Astrocyte (in vitro differentiated cells and primary cell): ENCODE measurements around the gene BCO2. TPM values are rescaled to one million over a fixed set of nuclear protein-coding genes. Genes with fewer than 3 reads are reported as not detected.

ENCODE experiments used
- DNase-seq: peaks from one replicate; pipeline ENCODE4 v3.0.0-alpha.2; 2010; ENCODE audit warnings: low read depth
- FAIRE-seq: peaks from 2 replicates; lab custom pipeline; 2011; peaks lifted over from hg19 to GRCh38; lab: Jason Lieb, UNC
- H2AFZ ChIP-seq: 2 replicates; pipeline ENCODE4 v1.6.0; 2012; ENCODE audit warnings: low read depth, low read length, inconsistent platforms
- H3K27ac ChIP-seq: 2 replicates; pipeline ENCODE4 v1.5.1; 2011; ENCODE audit warnings: low read depth, low read length, inconsistent platforms
- H3K27me3 ChIP-seq: 2 replicates; pipeline ENCODE4 v1.6.0; 2011; ENCODE audit warnings: low read length, inconsistent platforms; ENCODE audit not compliant: insufficient read depth
- H3K36me3 ChIP-seq: 2 replicates; pipeline ENCODE4 v1.5.1; 2011; ENCODE audit warnings: low read length, inconsistent platforms; ENCODE audit not compliant: insufficient read depth
- H3K4me1 ChIP-seq: 2 replicates; pipeline ENCODE4 v1.5.1; 2011; ENCODE audit warnings: low read length, inconsistent platforms; ENCODE audit not compliant: insufficient read depth
- H3K4me2 ChIP-seq: 2 replicates; pipeline ENCODE4 v1.6.0; 2012; ENCODE audit warnings: low read length, inconsistent platforms
- H3K4me3 ChIP-seq: 2 replicates; pipeline ENCODE4 v1.5.1; 2011; ENCODE audit warnings: low read depth, mild to moderate bottlenecking, low read length, inconsistent platforms; ENCODE audit not compliant: insufficient read depth
- H3K79me2 ChIP-seq: 2 replicates; pipeline ENCODE4 v1.6.0; 2012; ENCODE audit warnings: mild to moderate bottlenecking, low read length, inconsistent platforms; ENCODE audit not compliant: insufficient read depth
- H3K9ac ChIP-seq: 2 replicates; pipeline ENCODE4 v1.6.0; 2012; ENCODE audit warnings: mild to moderate bottlenecking, low read length, inconsistent platforms
- H3K9me3 ChIP-seq: 2 replicates; pipeline ENCODE4 v1.5.1; 2012; ENCODE audit warnings: low read depth, mild to moderate bottlenecking, low read length, inconsistent platforms; ENCODE audit not compliant: insufficient read depth
- H4K20me1 ChIP-seq: 2 replicates; pipeline ENCODE4 v1.6.0; 2012; ENCODE audit warnings: low read length, inconsistent platforms; ENCODE audit not compliant: insufficient read depth
- H3K27ac Mint-ChIP-seq: one replicate; pipeline ENCODE4 v1.8.0; 2021; ENCODE audit warnings: mild to moderate bottlenecking, mixed read lengths; ENCODE audit not compliant: unreplicated experiment
- H3K27me3 Mint-ChIP-seq: one replicate; pipeline ENCODE4 v1.8.0; 2021; ENCODE audit warnings: low read depth, mixed read lengths; ENCODE audit not compliant: unreplicated experiment
- H3K36me3 Mint-ChIP-seq: one replicate; pipeline ENCODE4 v1.8.0; 2021; ENCODE audit warnings: low read depth, mixed read lengths; ENCODE audit not compliant: unreplicated experiment
- H3K4me1 Mint-ChIP-seq: one replicate; pipeline ENCODE4 v1.8.0; 2021; ENCODE audit warnings: low read depth, mixed read lengths; ENCODE audit not compliant: unreplicated experiment
- H3K4me3 Mint-ChIP-seq: one replicate; pipeline ENCODE4 v1.8.0; 2021; ENCODE audit warnings: mild to moderate bottlenecking, moderate library complexity, mixed read lengths; ENCODE audit not compliant: unreplicated experiment
- H3K9me3 Mint-ChIP-seq: one replicate; pipeline ENCODE4 v1.8.0; 2021; ENCODE audit warnings: mild to moderate bottlenecking, mixed read lengths; ENCODE audit not compliant: unreplicated experiment
- EZH2 ChIP-seq: IDR thresholded peaks from 2 replicates; pipeline ENCODE4 v1.6.1; 2012; ENCODE audit warnings: mild to moderate bottlenecking, low read length, inconsistent platforms; ENCODE audit not compliant: insufficient read depth
- total RNA-seq: library from RNA; stranded (reverse); gene quantifications from 2 replicates; pipeline ENCODE4 v1.2.1, GENCODE V29; 2021
- TF ChIP-seq, protein P1 (sequence below): IDR thresholded peaks from 2 replicates; pipeline ENCODE4 v1.5.1; 2011; ENCODE audit warnings: low read depth, mild to moderate bottlenecking, inconsistent platforms, low read length, moderate library complexity; ENCODE audit not compliant: insufficient read depth

BCO2 gene
- total RNA-seq, 1 donor from 2014 or later: 0.48 TPM

GRCh38 chr11:112226062-112226830 is 50.9 kb downstream of the BCO2 start, which contains the start of gene PTS:
TSS of gene PTS (plus strand) at chr11:112226428. CDS start at chr11:112226444, 16 bp downstream.
- peak within 1 kb of the TSS; percentile 97 for H3K27ac ChIP-seq
- H3K4me2 ChIP-seq: peak within 1 kb of the TSS; percentile 99
- peak within 1 kb of the TSS; percentile 97 for H3K27ac Mint-ChIP-seq
- H3K79me2 ChIP-seq: peaks cover 37% of the 10 kb centered on the region
- H3K4me3 ChIP-seq: peak within 1 kb of the TSS; percentile 90
- H3K4me1 ChIP-seq: peaks cover 21% of the 10 kb centered on the region
- H3K9me3 Mint-ChIP-seq: no peaks in the 10 kb centered on the region
- peaks cover 17% of the 10 kb centered on the region for H3K4me1 Mint-ChIP-seq
- peak within 1 kb of the TSS; percentile 97 for H3K9ac ChIP-seq
- TF ChIP-seq, protein P1, sequence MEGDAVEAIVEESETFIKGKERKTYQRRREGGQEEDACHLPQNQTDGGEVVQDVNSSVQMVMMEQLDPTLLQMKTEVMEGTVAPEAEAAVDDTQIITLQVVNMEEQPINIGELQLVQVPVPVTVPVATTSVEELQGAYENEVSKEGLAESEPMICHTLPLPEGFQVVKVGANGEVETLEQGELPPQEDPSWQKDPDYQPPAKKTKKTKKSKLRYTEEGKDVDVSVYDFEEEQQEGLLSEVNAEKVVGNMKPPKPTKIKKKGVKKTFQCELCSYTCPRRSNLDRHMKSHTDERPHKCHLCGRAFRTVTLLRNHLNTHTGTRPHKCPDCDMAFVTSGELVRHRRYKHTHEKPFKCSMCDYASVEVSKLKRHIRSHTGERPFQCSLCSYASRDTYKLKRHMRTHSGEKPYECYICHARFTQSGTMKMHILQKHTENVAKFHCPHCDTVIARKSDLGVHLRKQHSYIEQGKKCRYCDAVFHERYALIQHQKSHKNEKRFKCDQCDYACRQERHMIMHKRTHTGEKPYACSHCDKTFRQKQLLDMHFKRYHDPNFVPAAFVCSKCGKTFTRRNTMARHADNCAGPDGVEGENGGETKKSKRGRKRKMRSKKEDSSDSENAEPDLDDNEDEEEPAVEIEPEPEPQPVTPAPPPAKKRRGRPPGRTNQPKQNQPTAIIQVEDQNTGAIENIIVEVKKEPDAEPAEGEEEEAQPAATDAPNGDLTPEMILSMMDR: no peak
- TF ChIP-seq EZH2: no peak
- peaks cover 21% of the 10 kb centered on the region for H3K36me3 ChIP-seq
- H3K9me3 ChIP-seq: no peaks in the 10 kb centered on the region
- H3K27me3 ChIP-seq: no peaks in the 10 kb centered on the region
- H3K36me3 Mint-ChIP-seq: peaks cover 3% of the 10 kb centered on the region
- peaks cover 11% of the 10 kb centered on the region for H4K20me1 ChIP-seq
- H2AFZ ChIP-seq: peak within 1 kb of the TSS; percentile 96
- H3K4me3 Mint-ChIP-seq: peak within 1 kb of the TSS; percentile 90
- no peaks in the 10 kb centered on the region for H3K27me3 Mint-ChIP-seq
- FAIRE-seq: no peak
- DNase-seq: peak; percentile 77

DNA sequence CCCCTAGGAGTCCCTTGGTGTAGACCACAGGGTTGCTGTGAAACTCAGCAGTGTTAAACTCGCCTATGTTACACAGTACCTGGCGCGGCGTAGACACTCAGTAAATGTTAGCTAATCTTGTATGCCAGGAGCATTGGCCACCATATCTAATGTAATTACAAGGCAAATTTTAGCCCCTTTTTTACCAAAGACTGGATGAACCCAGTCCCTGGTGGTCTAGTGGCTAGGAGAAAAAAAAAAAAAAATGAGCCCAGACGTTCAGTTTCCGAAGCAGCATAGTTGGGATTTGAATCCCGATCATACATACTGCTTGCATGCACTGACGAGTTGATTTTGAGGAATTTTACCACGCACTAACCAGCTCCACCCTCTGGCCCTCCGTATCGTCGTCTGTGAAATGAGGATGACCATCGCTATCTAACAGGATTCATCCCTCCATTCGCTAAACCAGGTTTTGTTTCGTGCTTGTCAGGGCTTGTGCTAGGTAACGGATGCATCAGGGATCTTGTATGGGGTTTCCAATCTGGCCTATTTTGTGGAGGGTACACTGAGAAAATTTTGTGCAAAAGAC is 51.6 kb downstream of the BCO2 start:
- Histone ChIP-seq H4K20me1 (peaks cover 12% of the 10 kb centered on the region), H3K79me2 (peaks cover 41% of the 10 kb centered on the region), H3K36me3 (peaks cover 23% of the 10 kb centered on the region), H3K4me1 (peaks cover 21% of the 10 kb centered on the region), H3K27ac (peak overlapping the region; percentile 97), H3K9me3 (no peaks in the 10 kb centered on the region), H3K4me2 (peak overlapping the region; percentile 99), H3K4me3 (peak overlapping the region; percentile 90), H3K27me3 (no peaks in the 10 kb centered on the region), H3K9ac (peak overlapping the region; percentile 97), H2AFZ (peak overlapping the region; percentile 96)
- TF ChIP-seq, protein P1: no peak
- TF ChIP-seq EZH2: no peak
- DNase-seq (peak; percentile 40), FAIRE-seq (no peak)
- Mint-ChIP-seq H3K27ac (peak overlapping the region; percentile 66), H3K36me3 (peaks cover 3% of the 10 kb centered on the region), H3K27me3 (no peaks in the 10 kb centered on the region), H3K9me3 (no peaks in the 10 kb centered on the region), H3K4me1 (peaks cover 17% of the 10 kb centered on the region), H3K4me3 (peak overlapping the region; percentile 85)
